ENCODE results near the gene C16orf86.
A peak's percentile ranks its signal among the peaks of the same experiment; 100 is the strongest.

C16orf86 gene, protein sequence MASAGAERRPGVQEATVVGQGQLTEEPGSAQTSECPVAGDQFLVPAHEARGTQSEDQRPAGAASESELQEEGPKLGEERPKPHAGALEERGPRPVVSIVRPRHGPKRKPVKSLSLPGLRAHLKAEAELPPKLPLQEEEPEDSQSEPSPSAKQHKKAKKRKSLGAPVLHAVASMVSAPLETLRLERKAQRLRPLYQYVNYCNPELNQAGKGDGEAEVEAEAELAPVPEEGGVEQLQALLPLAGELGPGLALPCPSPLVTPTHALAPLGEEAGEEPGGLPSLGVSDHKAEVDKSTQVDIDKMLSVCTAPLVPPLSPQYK

DNA sequence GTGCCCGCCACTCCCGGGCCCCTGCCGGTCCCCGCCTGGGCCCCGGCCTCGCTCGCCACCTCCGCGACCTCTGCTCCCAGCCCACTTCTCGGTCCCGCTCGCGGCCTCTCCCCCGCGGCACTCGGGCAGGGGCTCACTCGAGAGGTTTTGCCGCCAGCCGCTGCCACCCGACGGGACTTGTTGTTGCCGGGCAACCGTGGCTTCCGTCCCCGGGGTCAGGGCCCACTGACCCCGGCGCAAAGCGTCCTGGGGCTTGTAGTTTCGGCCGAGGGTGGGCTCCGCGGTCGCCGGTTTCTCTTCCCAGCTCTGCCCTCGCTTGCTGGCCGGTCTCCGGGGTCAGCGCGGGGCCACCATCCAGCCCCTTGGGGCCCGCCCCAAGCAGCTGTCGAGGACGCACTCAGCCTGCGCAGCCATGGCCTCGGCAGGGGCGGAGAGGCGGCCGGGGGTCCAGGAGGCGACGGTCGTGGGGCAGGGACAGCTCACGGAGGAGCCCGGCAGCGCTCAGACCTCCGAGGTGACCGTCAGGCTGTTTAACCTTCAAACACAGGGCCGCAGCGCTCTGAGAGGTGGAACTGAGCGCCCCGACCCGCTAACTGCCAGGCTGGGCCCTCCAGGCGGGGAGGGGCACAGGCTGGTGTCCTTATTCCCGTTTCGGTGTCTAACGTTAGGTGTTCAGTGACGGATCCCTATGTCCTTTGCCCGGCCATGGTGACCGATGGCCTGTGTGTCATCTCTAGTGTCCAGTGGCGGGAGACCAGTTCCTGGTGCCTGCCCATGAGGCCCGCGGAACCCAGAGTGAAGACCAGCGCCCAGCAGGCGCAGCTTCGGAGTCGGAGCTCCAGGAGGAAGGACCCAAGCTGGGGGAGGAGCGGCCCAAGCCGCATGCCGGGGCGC is at the start of gene C16orf86, which contains the start of gene ENKD1:
C16orf86 (plus strand) TSS at position 256 of the 894 bp plus-strand sequence; CDS start at position 413, 157 bp downstream.
ENKD1 (minus strand) TSS at position 192 of the 894 bp plus-strand sequence. CDS start 308 bp downstream, outside the sequence.
- peak; percentile 31 for DNase-seq (ENCODE audit: low spot score)

DNA sequence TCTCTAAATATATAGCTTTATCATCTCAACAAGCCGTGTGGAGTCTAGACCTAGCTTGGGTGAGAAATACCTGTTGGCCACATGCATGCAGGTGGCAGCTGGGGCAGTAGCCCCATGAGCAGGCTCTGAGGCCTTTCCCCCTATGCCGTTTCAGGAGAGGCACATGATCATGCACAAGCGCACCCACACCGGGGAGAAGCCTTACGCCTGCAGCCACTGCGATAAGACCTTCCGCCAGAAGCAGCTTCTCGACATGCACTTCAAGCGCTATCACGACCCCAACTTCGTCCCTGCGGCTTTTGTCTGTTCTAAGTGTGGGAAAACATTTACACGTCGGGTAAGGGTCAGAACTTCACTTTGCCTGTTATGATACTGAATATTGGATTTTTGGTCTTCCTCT is 38.4 kb upstream of the C16orf86 start:
- DNase-seq (ENCODE audit: low spot score): no peak

DNA sequence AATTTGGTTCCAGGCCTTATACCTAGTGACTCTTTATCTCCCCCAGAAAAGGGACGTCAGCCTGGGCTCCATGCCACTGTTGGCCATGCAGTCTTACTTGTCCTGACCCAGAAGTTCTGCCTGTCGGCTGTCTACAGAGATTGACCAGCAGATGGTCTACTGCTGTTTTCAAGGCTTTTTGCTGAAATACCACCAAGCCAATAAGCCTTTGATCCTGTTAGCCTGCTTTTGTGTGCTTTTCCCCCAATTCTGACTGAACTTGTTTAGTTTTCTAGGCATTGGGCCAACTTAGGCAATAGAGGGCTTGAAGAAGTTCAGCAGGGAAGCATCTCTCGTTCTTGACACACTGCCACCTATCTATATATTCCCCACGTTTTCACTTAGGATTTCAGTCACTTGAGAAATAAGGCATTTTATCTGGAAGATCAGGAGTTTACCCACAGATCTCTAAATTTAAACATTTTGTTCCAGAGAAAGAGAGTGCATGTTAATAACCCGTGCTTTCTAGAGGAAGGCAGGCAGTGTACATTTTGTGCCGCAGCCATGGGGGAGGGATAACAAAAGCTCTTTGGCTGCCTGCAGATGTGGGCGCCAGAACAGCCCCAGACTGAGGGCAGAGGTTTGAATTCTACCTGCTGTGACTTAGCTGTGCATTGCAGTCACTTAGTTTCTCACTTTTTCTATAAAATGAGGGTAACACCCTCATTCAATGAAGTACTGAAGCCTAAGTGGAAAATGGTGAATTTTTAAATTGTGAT is 34.0 kb upstream of the C16orf86 start:
- no peak for DNase-seq (ENCODE audit: low spot score)

DNA sequence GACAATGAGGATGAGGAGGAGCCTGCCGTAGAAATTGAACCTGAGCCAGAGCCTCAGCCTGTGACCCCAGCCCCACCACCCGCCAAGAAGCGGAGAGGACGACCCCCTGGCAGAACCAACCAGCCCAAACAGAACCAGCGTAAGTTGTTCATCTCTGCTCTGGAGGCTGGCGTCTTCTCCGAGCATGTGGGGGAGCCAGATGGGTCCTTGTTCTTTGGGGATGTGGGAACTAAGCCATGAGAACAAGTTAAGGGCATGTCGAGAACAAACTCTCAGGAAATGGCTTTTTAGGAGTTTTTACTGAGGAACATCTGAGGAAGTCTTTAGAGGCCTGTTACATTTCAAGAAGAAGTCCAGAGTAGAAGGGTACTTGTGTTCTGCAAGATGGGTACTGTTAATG is 29.9 kb upstream of the C16orf86 start:
- no peak for DNase-seq (ENCODE audit: low spot score)

DNA sequence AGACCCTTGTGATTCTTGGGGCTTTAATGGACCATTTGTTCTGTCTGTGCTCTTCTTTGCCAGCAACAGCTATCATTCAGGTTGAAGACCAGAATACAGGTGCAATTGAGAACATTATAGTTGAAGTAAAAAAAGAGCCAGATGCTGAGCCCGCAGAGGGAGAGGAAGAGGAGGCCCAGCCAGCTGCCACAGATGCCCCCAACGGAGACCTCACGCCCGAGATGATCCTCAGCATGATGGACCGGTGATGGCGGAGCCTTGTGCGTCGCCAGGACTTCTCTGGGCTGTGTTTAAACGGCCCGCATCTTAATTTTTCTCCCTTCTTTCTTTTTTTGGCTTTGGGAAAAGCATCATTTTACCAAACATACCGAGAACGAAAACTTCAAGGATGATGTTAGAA is 29.0 kb upstream of the C16orf86 start:
- no peak for DNase-seq (ENCODE audit: low spot score)

GRCh38 chr16:67641779-67642708 is 24.6 kb upstream of the C16orf86 start:
- no peak for DNase-seq (ENCODE audit: low spot score)

- no peak for DNase-seq (ENCODE audit: low spot score)
Observed at GRCh38 chr16:67644038-67644437, 22.6 kb upstream of the C16orf86 start.

DNA sequence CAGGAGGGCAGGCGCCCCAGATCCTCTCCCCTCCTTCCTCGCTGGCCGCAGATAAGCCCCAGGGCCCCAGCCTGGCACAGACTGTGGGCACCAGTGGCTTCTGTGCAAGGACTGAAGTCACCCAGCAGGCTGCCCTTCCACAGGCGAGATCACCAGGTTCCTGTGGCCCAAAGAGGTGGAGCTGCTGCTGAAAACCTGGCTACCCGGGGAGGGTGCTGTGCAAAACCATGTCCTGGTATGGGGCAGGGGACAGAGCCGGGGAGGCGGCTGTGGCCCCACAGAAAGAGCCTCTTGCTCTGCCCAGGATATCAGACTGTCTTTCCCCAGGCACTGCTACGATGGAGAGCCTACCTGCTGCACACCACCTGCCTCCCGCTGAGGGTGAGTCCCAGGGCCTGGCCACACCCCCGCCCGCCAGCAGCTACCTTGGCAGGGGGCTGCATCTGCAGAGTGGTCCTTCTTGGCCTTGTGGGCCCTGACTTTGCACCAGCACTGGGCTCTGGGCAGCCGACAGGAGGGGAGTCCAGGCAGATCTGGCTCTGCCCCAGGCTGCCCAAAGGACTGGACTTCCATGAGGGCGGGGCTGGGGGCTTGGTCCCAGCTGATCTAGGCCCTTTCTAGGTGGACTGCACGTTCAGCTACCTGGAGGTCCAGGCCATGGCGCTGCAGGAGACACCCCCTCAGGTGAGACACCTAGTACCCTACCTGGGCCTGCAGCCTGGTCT is 21.1 kb upstream of the C16orf86 start:
- DNase-seq (ENCODE audit: low spot score): no peak

GRCh38 chr16:67647111-67647651 is 19.4 kb upstream of the C16orf86 start:
- no peak for DNase-seq (ENCODE audit: low spot score)

GRCh38 chr16:67647681-67648080 is 18.9 kb upstream of the C16orf86 start:
- DNase-seq (ENCODE audit: low spot score): no peak

DNA sequence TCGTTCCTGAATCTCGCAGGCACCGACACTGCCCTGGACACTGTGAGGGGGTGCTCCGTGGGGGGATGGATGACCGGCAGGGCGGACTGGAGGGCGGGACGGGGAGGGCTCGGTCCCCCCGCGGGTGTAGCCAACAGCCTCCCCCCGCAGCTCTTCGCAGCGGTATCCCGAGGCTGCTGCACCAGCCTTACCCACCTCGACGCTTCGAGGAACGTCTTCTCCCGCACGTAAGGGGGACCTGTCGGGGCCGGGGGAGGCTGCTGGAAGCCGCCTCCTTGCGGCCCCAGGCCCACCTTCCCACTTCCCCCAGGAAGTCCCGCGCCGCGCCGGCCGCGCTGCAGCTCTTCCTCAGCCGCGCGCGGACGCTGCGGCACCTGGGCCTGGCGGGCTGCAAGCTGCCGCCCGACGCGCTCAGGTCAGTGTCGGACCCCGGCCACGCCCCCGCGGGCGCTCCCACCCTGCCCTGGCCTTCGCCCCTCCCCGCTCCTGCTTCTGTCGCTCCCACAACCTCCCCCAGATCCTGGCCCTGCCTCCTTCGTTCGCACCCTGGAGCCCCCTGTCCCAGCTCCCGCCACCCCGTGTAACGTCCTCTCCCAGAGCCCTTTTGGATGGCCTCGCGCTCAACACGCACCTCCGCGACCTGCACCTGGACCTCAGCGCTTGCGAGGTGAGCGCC is 18.4 kb upstream of the C16orf86 start:
- DNase-seq (ENCODE audit: low spot score): no peak

GRCh38 chr16:67648764-67649407 is 17.7 kb upstream of the C16orf86 start:
- DNase-seq (ENCODE audit: low spot score): no peak

GRCh38 chr16:67649494-67649931 is 17.1 kb upstream of the C16orf86 start:
- no peak for DNase-seq (ENCODE audit: low spot score)

DNA sequence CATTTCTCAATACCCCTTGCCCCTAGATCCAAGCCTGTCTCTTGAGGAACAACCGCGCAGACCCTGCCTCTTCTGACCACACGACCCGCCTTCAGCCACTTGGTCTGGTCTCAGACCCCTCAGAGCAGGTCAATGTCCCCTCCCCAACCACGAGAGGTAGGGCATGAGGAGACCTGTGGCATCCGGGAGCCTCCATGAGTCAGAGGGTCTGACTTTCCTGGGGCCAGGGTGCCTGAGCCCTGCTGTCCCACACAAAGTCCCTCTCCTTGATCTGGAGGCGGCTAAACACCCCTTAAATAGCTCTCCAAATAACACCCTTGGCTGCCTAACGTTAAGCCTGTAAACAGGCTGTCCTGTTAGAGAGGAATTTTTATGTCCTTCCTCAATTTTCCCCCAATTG is 16.6 kb upstream of the C16orf86 start:
- no peak for DNase-seq (ENCODE audit: low spot score)

- no peak for DNase-seq (ENCODE audit: low spot score)
Observed at GRCh38 chr16:67651039-67651438, 15.6 kb upstream of the C16orf86 start.

GRCh38 chr16:67651847-67652246 is 14.8 kb upstream of the C16orf86 start:
- DNase-seq (ENCODE audit: low spot score): no peak

GRCh38 chr16:67652578-67653127 is 14.0 kb upstream of the C16orf86 start:
- DNase-seq (ENCODE audit: low spot score): peak; percentile 58

- no peak for DNase-seq (ENCODE audit: low spot score)
Observed at GRCh38 chr16:67653128-67653788, 13.4 kb upstream of the C16orf86 start.

Data from LoVo (cell line).